Cortex of kidney (tissue), 1 donor: ENCODE measurements around the gene ZNF362.

Experiments
- DNase-seq: peaks from one replicate; lab custom pipeline; 2025; lab: John Stamatoyannopoulos, UW

The ZNF362 gene

GRCh38 chr1:33346927-33347649, 90.8 kb downstream of the ZNF362 start:
- DNase-seq: no peak

GRCh38 chr1:33347650-33347992, 91.3 kb downstream of the ZNF362 start:
- DNase-seq: no peak

GRCh38 chr1:33348194-33348593, 91.9 kb downstream of the ZNF362 start:
- no peak for DNase-seq

GRCh38 chr1:33348676-33349080, 92.4 kb downstream of the ZNF362 start:
- DNase-seq: no peak

- DNase-seq: no peak
These were observed 92.9 kb downstream of the ZNF362 start for GRCh38 chr1:33349081-33349759.

- no peak for DNase-seq
These were observed 93.7 kb downstream of the ZNF362 start for GRCh38 chr1:33349778-33350610.
